Activated effector memory CD4-positive, alpha-beta T cell treated with anti-CD3 and anti-CD28 coated beads, Interleukin-2, amount 50 U/mL, for 16 hours (primary cell): ENCODE results near the gene SLC25A31.

ENCODE experiments used
- DNase-seq: peaks from one replicate; pipeline ENCODE4 v3.0.0-alpha.2; 2020

SLC25A31 gene

GRCh38 chr4:127730142-127730913 is at the start of gene SLC25A31:
SLC25A31 (plus strand) TSS chr4:127730400; CDS start chr4:127730546, 146 bp downstream.
- DNase-seq, result no peak

- no peak for DNase-seq
Observed at GRCh38 chr4:127685292-127685691, 44.9 kb upstream of the SLC25A31 start.

GRCh38 chr4:127686658-127687057 is 43.5 kb upstream of the SLC25A31 start:
- DNase-seq, result no peak

- no peak for DNase-seq
Observed at GRCh38 chr4:127687580-127687979, 42.6 kb upstream of the SLC25A31 start.

- no peak for DNase-seq
Observed at GRCh38 chr4:127698789-127699200, 31.4 kb upstream of the SLC25A31 start.

- no peak for DNase-seq
Observed at GRCh38 chr4:127708985-127709384, 21.2 kb upstream of the SLC25A31 start.

GRCh38 chr4:127709456-127709855 is 20.7 kb upstream of the SLC25A31 start:
- DNase-seq, result no peak

- DNase-seq, result no peak
Observed at GRCh38 chr4:127731406-127731805, 1.2 kb downstream of the SLC25A31 start.

GRCh38 chr4:127732623-127733328 is 2.6 kb downstream of the SLC25A31 start:
- no peak for DNase-seq

GRCh38 chr4:127734976-127735375 is 4.8 kb downstream of the SLC25A31 start:
- no peak for DNase-seq

GRCh38 chr4:127737295-127737694 is 7.1 kb downstream of the SLC25A31 start:
- no peak for DNase-seq

- no peak for DNase-seq
Observed at GRCh38 chr4:127741247-127741646, 11.0 kb downstream of the SLC25A31 start.

GRCh38 chr4:127747883-127748282 is 17.7 kb downstream of the SLC25A31 start:
- no peak for DNase-seq

- no peak for DNase-seq
Observed at GRCh38 chr4:127748957-127749356, 18.8 kb downstream of the SLC25A31 start.

GRCh38 chr4:127756906-127757305 is 26.7 kb downstream of the SLC25A31 start:
- DNase-seq, result no peak

- no peak for DNase-seq
Observed at GRCh38 chr4:127759228-127759820, 29.1 kb downstream of the SLC25A31 start.

- DNase-seq, result no peak
Observed at GRCh38 chr4:127759893-127760292, 29.7 kb downstream of the SLC25A31 start.

- DNase-seq, result no peak
Observed at GRCh38 chr4:127771535-127772275, 41.5 kb downstream of the SLC25A31 start.

- DNase-seq, result no peak
Observed at GRCh38 chr4:127772769-127773671, 42.8 kb downstream of the SLC25A31 start.

GRCh38 chr4:127775843-127776242 is 45.6 kb downstream of the SLC25A31 start:
- no peak for DNase-seq

- no peak for DNase-seq
Observed at GRCh38 chr4:127776620-127777019, 46.4 kb downstream of the SLC25A31 start.

GRCh38 chr4:127777487-127777886 is 47.3 kb downstream of the SLC25A31 start:
- no peak for DNase-seq
